Activated naive CD4-positive, alpha-beta T cell treated with anti-CD3 and anti-CD28 coated beads, Interleukin-2, amount 50 U/mL, for 24 hours (primary cell): ENCODE measurements around the gene NPSR1.

Source experiments
- H3K27ac Mint-ChIP-seq: one replicate; pipeline ENCODE4 v1.8.0; 2021; ENCODE audit warnings: mild to moderate bottlenecking, mixed read lengths
- H3K27me3 Mint-ChIP-seq: one replicate; pipeline ENCODE4 v1.8.0; 2021; ENCODE audit warnings: mixed read lengths
- H3K36me3 Mint-ChIP-seq: one replicate; pipeline ENCODE4 v1.8.0; 2021; ENCODE audit warnings: mixed read lengths
- H3K4me1 Mint-ChIP-seq: one replicate; pipeline ENCODE4 v1.8.0; 2021; ENCODE audit warnings: mixed read lengths
- H3K4me3 Mint-ChIP-seq: one replicate; pipeline ENCODE4 v1.8.0; 2021; ENCODE audit warnings: mild to moderate bottlenecking, mixed read lengths
- H3K9me3 Mint-ChIP-seq: one replicate; pipeline ENCODE4 v1.8.0; 2021; ENCODE audit warnings: mixed read lengths

The NPSR1 gene

GRCh38 chr7:34886856-34887255, 228.8 kb downstream of the NPSR1 start:
- Mint-ChIP-seq H3K4me3 (no peak overlapping the region), H3K9me3 (no peaks in the 10 kb centered on the region), H3K36me3 (no peaks in the 10 kb centered on the region), H3K27me3 (no peaks in the 10 kb centered on the region), H3K4me1 (no peaks in the 10 kb centered on the region), H3K27ac (no peak overlapping the region)

GRCh38 chr7:34889951-34890350, 231.9 kb downstream of the NPSR1 start:
- no peak overlapping the region for H3K27ac Mint-ChIP-seq
- no peaks in the 10 kb centered on the region for H3K36me3 Mint-ChIP-seq
- no peaks in the 10 kb centered on the region for H3K4me1 Mint-ChIP-seq
- peaks cover 5% of the 10 kb centered on the region for H3K9me3 Mint-ChIP-seq
- no peaks in the 10 kb centered on the region for H3K27me3 Mint-ChIP-seq
- H3K4me3 Mint-ChIP-seq = no peak overlapping the region

- no peak overlapping the region for H3K4me3 Mint-ChIP-seq
- H3K27me3 Mint-ChIP-seq = peaks cover 2% of the 10 kb centered on the region
- no peak overlapping the region for H3K27ac Mint-ChIP-seq
- H3K36me3 Mint-ChIP-seq = no peaks in the 10 kb centered on the region
- H3K9me3 Mint-ChIP-seq = peaks cover 5% of the 10 kb centered on the region
- no peaks in the 10 kb centered on the region for H3K4me1 Mint-ChIP-seq
These were observed 237.2 kb downstream of the NPSR1 start for GRCh38 chr7:34895202-34895601.
